GM12891 (cell line): ENCODE data around the gene SAMSN1.

ENCODE experiments used
- POLR2A ChIP-seq: IDR thresholded peaks from 2 replicates; pipeline ENCODE4 v1.6.1; 2011; ENCODE audit warnings: low read depth, low read length, control low read depth
- POLR2AphosphoS5 ChIP-seq: IDR thresholded peaks from 2 replicates; pipeline ENCODE4 v1.6.1; 2011; ENCODE audit warnings: low read depth, low read length, control low read depth
- TAF1 ChIP-seq: IDR thresholded peaks from 2 replicates; pipeline ENCODE4 v1.6.1; 2011; ENCODE audit warnings: low read depth, low read length, control low read depth

DNA sequence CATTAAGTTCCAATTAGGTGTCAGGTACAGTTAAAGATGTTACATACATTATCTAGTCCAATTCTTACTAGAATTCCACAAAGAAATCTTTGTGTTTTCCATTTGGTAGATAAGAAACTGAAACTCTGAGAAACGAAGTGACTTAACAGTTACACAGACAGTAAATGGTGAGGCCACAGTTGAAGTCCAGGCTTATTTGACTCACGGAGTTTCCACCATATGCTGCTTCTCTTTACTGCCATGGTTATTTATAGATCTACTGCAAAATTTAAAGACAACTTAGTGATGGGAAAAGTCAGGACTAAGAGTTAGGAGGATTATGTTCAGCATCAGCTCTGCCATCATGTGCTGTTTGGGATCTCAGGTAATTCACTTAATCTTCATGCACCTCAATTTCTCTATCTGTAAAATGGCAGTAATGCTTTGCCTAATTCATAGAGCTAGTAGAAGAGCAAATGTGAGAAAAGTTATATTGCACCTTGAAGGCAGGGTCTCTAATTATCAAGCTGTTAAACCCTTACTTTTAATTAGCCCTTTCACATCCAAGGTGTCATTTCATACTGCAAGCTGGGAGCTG lies 26.2 kb upstream of the SAMSN1 start:
- TF ChIP-seq TAF1 (no peak), POLR2A (no peak), POLR2AphosphoS5 (no peak)
